Inflammatory macrophage treated with lipopolysaccharide for 4 hours (primary cell): ENCODE data around the gene CNDP2.

Experiments used
- DNase-seq: peaks from one replicate; pipeline ENCODE4 v3.0.0-alpha.2; 2020

The CNDP2 gene

GRCh38 chr18:74495581-74496507 is at the start of gene CNDP2:
TSS of gene CNDP2 (plus strand) at chr18:74496363. CDS start at chr18:74499974, 3,611 bp downstream.
- peak; percentile 99 for DNase-seq

GRCh38 chr18:74446631-74447403 is 49.3 kb upstream of the CNDP2 start:
- DNase-seq, result no peak

- DNase-seq, result no peak
These were observed 48.6 kb upstream of the CNDP2 start for GRCh38 chr18:74447404-74448152.

GRCh38 chr18:74450626-74451025 is 45.5 kb upstream of the CNDP2 start:
- DNase-seq, result no peak

GRCh38 chr18:74451148-74451547 is 45.0 kb upstream of the CNDP2 start:
- DNase-seq, result no peak

GRCh38 chr18:74453016-74453566 is 43.1 kb upstream of the CNDP2 start:
- DNase-seq, result no peak

GRCh38 chr18:74453642-74454198 is 42.4 kb upstream of the CNDP2 start:
- no peak for DNase-seq

- DNase-seq, result no peak
These were observed 41.8 kb upstream of the CNDP2 start for GRCh38 chr18:74454279-74454751.

- DNase-seq, result no peak
These were observed 40.8 kb upstream of the CNDP2 start for GRCh38 chr18:74455386-74455785.

- peak; percentile 16 for DNase-seq
These were observed 40.2 kb upstream of the CNDP2 start for GRCh38 chr18:74456017-74456348.

GRCh38 chr18:74456349-74457042 is 39.7 kb upstream of the CNDP2 start:
- no peak for DNase-seq

- no peak for DNase-seq
These were observed 39.0 kb upstream of the CNDP2 start, which contains the start of gene DIPK1C for GRCh38 chr18:74457043-74457724. TSS of gene DIPK1C (minus strand) at chr18:74457308. CDS start at chr18:74457259, 49 bp downstream.

GRCh38 chr18:74457725-74458421 is 38.3 kb upstream of the CNDP2 start:
- DNase-seq, result no peak

- DNase-seq, result no peak
These were observed 36.3 kb upstream of the CNDP2 start for GRCh38 chr18:74459889-74460288.

- DNase-seq, result no peak
These were observed 35.3 kb upstream of the CNDP2 start for GRCh38 chr18:74460825-74461224.

GRCh38 chr18:74463254-74463653 is 32.9 kb upstream of the CNDP2 start:
- no peak for DNase-seq

- DNase-seq, result no peak
These were observed 32.2 kb upstream of the CNDP2 start for GRCh38 chr18:74463983-74464382.

- no peak for DNase-seq
These were observed 30.4 kb upstream of the CNDP2 start for GRCh38 chr18:74465775-74466174.

- DNase-seq, result no peak
These were observed 27.6 kb upstream of the CNDP2 start for GRCh38 chr18:74468547-74469061.

- no peak for DNase-seq
These were observed 23.9 kb upstream of the CNDP2 start for GRCh38 chr18:74472312-74472711.
